Measurements from ENCODE around the gene LRRC27.

DNA sequence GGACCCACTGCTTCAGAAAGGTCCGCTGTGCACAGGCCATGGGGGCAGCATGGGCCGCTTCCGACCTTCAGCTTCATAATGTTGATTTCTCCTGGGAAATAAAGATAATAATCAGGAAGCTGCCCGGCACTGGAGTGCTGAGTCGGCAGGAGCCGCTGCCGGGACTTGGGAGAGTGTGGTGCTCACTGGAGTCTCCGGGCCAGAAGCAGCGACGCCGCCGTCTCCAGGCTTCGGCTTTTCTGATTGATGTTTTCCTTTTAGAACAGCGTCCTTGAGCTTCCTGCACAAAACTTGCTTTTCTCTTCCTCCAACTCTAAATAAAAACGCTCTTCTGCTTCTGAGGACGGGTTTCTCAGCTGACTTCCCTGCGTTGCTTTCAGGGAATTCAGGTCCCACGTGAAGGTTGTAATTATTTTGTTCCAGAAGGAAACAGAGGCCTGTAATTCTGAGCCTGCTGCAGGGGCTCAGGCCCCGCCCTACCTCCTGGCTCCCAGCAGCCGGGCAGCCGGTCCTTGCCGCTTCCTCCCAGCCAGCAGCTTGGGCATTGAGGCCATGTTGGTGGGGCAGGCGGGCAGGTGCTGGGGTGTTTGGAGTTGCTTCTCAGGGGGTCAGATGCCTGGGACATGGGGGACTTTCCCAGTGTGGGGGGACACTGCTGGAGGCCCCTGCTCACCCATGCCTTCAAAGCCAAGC, 79.7 kb downstream of the LRRC27 start:
- TF ChIP-seq, protein P1, sequence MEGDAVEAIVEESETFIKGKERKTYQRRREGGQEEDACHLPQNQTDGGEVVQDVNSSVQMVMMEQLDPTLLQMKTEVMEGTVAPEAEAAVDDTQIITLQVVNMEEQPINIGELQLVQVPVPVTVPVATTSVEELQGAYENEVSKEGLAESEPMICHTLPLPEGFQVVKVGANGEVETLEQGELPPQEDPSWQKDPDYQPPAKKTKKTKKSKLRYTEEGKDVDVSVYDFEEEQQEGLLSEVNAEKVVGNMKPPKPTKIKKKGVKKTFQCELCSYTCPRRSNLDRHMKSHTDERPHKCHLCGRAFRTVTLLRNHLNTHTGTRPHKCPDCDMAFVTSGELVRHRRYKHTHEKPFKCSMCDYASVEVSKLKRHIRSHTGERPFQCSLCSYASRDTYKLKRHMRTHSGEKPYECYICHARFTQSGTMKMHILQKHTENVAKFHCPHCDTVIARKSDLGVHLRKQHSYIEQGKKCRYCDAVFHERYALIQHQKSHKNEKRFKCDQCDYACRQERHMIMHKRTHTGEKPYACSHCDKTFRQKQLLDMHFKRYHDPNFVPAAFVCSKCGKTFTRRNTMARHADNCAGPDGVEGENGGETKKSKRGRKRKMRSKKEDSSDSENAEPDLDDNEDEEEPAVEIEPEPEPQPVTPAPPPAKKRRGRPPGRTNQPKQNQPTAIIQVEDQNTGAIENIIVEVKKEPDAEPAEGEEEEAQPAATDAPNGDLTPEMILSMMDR (IDR thresholded peaks at IDR 0.05; ENCODE audit: insufficient read depth, low read length): no peak
- TF ChIP-seq POLR2AphosphoS5 (IDR thresholded peaks at IDR 0.05; ENCODE audit: low read depth) (no peak), SPI1 (IDR thresholded peaks at IDR 0.05; ENCODE audit: borderline replicate concordance, low read depth) (no peak), GABPA (IDR thresholded peaks at IDR 0.05; ENCODE audit: low read depth) (no peak)
- TF ChIP-seq, protein P2, sequence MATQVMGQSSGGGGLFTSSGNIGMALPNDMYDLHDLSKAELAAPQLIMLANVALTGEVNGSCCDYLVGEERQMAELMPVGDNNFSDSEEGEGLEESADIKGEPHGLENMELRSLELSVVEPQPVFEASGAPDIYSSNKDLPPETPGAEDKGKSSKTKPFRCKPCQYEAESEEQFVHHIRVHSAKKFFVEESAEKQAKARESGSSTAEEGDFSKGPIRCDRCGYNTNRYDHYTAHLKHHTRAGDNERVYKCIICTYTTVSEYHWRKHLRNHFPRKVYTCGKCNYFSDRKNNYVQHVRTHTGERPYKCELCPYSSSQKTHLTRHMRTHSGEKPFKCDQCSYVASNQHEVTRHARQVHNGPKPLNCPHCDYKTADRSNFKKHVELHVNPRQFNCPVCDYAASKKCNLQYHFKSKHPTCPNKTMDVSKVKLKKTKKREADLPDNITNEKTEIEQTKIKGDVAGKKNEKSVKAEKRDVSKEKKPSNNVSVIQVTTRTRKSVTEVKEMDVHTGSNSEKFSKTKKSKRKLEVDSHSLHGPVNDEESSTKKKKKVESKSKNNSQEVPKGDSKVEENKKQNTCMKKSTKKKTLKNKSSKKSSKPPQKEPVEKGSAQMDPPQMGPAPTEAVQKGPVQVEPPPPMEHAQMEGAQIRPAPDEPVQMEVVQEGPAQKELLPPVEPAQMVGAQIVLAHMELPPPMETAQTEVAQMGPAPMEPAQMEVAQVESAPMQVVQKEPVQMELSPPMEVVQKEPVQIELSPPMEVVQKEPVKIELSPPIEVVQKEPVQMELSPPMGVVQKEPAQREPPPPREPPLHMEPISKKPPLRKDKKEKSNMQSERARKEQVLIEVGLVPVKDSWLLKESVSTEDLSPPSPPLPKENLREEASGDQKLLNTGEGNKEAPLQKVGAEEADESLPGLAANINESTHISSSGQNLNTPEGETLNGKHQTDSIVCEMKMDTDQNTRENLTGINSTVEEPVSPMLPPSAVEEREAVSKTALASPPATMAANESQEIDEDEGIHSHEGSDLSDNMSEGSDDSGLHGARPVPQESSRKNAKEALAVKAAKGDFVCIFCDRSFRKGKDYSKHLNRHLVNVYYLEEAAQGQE (IDR thresholded peaks at IDR 0.05; ENCODE audit: insufficient replicate concordance, low read depth): no peak

Measured in HL-60 (cell line).